ENCODE measurements around the gene URB2. TPM values are rescaled to one million over a fixed set of nuclear protein-coding genes. Genes with fewer than 3 reads are reported as not detected.

URB2 gene
- total RNA-seq, 4 donors from 2014 or later: 5.7 to 7.7 (median 6.3) TPM

GRCh38 chr1:229596925-229597699 lies 28.9 kb upstream of the URB2 start:
- intact Hi-C loops (cut with DNase I; ENCODE audit: low total_unique reads): no loop called here
- TF ChIP-seq POLR2A (IDR thresholded peaks at IDR 0.05) (no peak), CTCF (IDR thresholded peaks at IDR 0.05) (no peak)
- WGBS, 2 donors: 39 to 57% methylated on average over 7 of the region's 7 CpGs
- H3K4me3 ChIP-seq (ENCODE audit: low read depth, poor library complexity, severe bottlenecking): no peak overlapping the region
- peak; percentile 46 to 72 for DNase-seq (ENCODE audit: low spot score in 2 of 2)

- no peak for TF ChIP-seq CTCF (IDR thresholded peaks at IDR 0.05)
- no peak for TF ChIP-seq POLR2A (IDR thresholded peaks at IDR 0.05)
- DNase-seq (ENCODE audit: low spot score in 2 of 2): no peak
- intact Hi-C loops (cut with DNase I; ENCODE audit: low total_unique reads): no loop called here
- 55 to 57% methylated on average over 3 of the region's 3 CpGs for WGBS, 2 donors
- no peak overlapping the region for H3K4me3 ChIP-seq (ENCODE audit: low read depth, poor library complexity, severe bottlenecking)
Observed at GRCh38 chr1:229597877-229598276, 28.2 kb upstream of the URB2 start.

DNA sequence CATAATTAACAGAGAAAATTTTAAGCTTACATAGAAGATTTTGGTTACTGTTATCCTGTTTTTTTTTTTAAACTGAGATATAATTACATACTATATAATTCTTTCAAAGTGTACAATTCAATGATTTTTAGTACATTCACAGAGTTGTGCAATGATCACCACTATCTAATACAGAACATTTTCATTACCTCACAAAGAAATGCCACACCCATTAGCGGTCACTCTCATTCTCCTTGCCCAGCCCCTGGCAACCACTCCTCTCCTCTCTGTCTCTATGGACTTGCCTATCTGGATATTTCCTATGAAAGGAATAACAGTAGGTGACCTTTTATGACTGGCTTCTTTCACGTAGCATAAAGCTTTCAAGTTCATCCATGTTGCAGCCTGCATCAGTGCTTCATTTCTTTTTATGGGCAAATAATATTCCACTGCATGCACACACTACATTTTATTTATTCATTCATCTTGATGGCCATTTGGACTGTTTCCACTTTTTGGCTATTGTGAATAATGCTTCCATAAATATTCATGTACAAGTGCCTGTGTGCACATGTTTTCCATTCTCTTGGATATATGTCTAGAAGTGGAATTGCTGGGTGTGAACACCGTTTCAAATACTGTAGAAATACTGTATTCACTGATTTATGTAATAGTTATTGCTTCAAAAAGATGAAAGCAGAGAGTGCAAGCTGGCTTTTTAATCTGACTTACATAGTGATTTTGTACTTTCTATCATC lies 26.7 kb upstream of the URB2 start:
- H3K4me3 ChIP-seq (ENCODE audit: low read depth, poor library complexity, severe bottlenecking): no peak overlapping the region
- DNase-seq (ENCODE audit: low spot score in 2 of 2): no peak
- 62 to 68% methylated on average over 3 of the region's 3 CpGs for WGBS, 2 donors
- intact Hi-C loops (cut with DNase I; ENCODE audit: low total_unique reads): no loop called here
- TF ChIP-seq CTCF (IDR thresholded peaks at IDR 0.05) (no peak), POLR2A (IDR thresholded peaks at IDR 0.05) (no peak)

DNA sequence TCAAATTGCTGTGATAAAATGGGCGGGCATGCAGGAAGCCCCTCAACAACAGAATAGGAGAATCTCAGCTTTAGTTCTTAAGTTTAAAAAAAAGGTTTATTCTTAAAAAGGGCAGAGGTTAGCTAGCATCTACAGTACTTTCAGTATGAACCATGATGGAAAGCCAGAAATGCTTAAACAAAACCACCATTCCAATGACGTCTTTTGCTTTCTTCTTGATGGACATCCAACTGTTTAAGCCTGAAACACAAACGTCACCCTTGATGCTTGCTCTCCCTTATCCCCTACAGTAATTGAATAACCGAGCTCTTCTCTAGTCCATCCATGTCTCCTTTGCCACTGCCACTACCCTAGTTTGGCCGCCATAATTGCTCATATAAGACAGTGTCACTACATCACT lies 25.8 kb upstream of the URB2 start:
- intact Hi-C loops (cut with DNase I; ENCODE audit: low total_unique reads): no loop called here
- 93% methylated on average over 5 of the region's 5 CpGs for WGBS, 2 donors
- TF ChIP-seq CTCF (IDR thresholded peaks at IDR 0.05) (no peak), POLR2A (IDR thresholded peaks at IDR 0.05) (no peak)
- no peak for DNase-seq (ENCODE audit: low spot score in 2 of 2)
- no peak overlapping the region for H3K4me3 ChIP-seq (ENCODE audit: low read depth, poor library complexity, severe bottlenecking)

DNA sequence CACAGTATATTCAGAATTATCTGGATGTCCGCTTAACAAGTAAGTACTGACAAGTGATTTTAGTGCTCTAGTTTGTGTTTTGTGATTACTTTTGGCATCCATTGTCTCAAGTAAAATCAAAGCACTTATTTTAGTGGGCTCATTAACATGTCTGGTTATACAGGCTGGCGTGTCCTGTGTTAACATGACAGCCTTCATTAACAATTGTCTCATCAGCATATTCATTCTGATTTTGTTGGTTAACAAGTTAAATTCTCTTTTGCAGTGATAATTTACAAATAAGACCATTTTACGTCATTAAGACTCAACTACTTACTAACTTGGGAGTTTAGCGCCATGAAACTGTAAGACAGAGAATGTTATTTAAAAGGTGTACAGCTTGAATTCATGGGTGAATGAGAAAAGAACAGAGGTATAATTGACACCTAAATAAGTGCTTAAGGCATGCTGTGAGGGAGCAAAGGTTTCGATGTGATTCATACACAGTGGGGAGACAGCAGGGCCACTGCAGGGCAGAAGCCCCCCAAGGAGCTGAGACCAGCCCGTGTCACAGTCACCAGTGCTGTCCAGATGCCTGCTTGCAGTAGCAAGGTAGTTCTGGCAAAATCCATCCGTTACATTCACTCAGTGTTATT lies 22.6 kb upstream of the URB2 start:
- DNase-seq (ENCODE audit: low spot score in 2 of 2): no peak
- intact Hi-C loops (cut with DNase I; ENCODE audit: low total_unique reads): no loop called here
- WGBS, 2 donors: 79 to 85% methylated on average over 7 of the region's 7 CpGs
- H3K4me3 ChIP-seq (ENCODE audit: low read depth, poor library complexity, severe bottlenecking): no peak overlapping the region
- TF ChIP-seq CTCF (IDR thresholded peaks at IDR 0.05) (no peak), POLR2A (IDR thresholded peaks at IDR 0.05) (no peak)
